Heart left ventricle (tissue), 13 donors: ENCODE results near the gene RTEL1.

Source experiments
- CTCF ChIP-seq, 12 donors: fragments of 200-600 bp; sonication (generic) in 4 of 12; IDR thresholded peaks; one replicate each; pipeline versions ENCODE4 v1.5.0 to v1.8.0; 2018 to 2022; ENCODE audit warnings: antibody characterized with exemption in 12 of 12, mild to moderate bottlenecking in 5 of 12
- POLR2A ChIP-seq, 2 donors: fragments of 450-650 bp; IDR thresholded peaks; one replicate each; pipeline ENCODE4 v1.6.1; 2017; ENCODE audit warnings: antibody characterized with exemption in 2 of 2, mild to moderate bottlenecking in 2 of 2, moderate library complexity in 2 of 2
- donor health status: ischemic (EF 13 %, LVEDD 7.1; RV severe dilation, severe dysfunction).
- donor health status: DM: no; HTN: yes; CAD: no.
- donor health status: DM: no; HTN: no; CAD: no.
- donor health status: ischemic (EF 25% LVEDD 6.9; RV normal size, moderate dysfunction).
- donor health status: ischemic (EF 25% LVEDD 5.7; RV mildly dilated, moderate dysfunction).
- donor health status: ischemic (EF 35%, LVEDD 5.7; RV mildly dilated, moderate dysfunction).
- donor health status: nonischemic (EF 11% LVEDD 7.7; RV severe dilation, severe dysfunction).
- donor health status: DM: yes; HTN: yes; CAD: no.
- donor health status: PGD.
- donor health status: ischemic (EF 29% LVEDD 5.4; RV normal size, mild dysfunction).
- donor health status: nonischemic (EF 23%, LVEDD 6.1; RV moderate dilation, normal function).

DNA sequence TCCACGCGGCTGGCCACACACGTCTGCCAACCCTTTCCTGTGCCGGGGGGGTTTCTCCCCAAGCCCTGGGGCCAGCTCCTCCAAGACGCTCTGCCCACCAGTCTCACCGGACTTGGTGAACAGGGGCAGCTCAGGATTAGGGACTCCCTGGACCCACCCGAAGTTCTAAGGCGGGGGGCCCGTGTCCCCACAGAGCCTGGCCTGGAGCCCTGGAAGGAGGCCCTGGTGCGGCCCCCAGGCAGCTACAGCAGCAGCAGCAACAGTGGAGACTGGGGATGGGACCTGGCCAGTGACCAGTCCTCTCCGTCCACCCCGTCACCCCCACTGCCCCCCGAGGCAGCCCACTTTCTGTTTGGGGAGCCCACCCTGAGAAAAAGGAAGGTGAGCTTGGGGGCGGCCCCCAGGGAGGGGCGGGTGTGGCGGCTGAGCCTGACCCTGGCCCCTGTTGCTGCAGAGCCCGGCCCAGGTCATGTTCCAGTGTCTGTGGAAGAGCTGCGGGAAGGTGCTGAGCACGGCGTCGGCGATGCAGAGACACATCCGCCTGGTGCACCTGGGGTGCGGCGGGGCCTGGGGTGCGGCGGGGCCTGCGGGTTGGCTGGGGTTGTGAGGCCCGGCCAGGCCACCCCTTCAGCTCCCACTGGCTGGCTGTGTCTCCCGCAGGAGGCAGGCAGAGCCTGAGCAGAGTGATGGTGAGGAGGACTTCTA lies 83.7 kb downstream of the RTEL1 start:
- TF ChIP-seq CTCF (IDR thresholded peaks at IDR 0.05) (no peak), POLR2A (IDR thresholded peaks at IDR 0.05) (no peak)
